CD4-positive, alpha-beta T cell (primary cell): ENCODE data around the gene C19orf73. TPM values are rescaled to one million over a fixed set of nuclear protein-coding genes. Genes with fewer than 3 reads are reported as not detected.

Source experiments
- ATAC-seq: fragments of 200-7000 bp; cut with Tn5 transposase; one replicate; pipeline ENCODE4 v1.10.0; 2022; ENCODE audit warnings: mild to moderate bottlenecking; ENCODE audit not compliant: poor library complexity
- CTCF ChIA-PET: fragments of 350-600 bp; sonication (Branson Sonifier 250); formaldehyde crosslinking; loops from one replicate; lab custom pipeline; 2021; ENCODE audit warnings: antibody characterized with exemption, inconsistent platforms; lab: Charles Lee
- POLR2A ChIA-PET: fragments of 350-600 bp; sonication (Branson Sonifier 250); formaldehyde crosslinking; loops from one replicate; lab custom pipeline; 2021; ENCODE audit warnings: antibody characterized with exemption, inconsistent platforms; lab: Charles Lee
- DNase-seq, 14 experiments: peaks; one replicate each; pipeline ENCODE4 v3.0.0-alpha.2; 2013 to 2020; ENCODE audit warnings: mixed read lengths in 2 of 14
- H3K27ac ChIP-seq, 2 donors: one replicate each; pipeline versions ENCODE4 v1.5.1 to v1.7.0; 2013; ENCODE audit warnings: low read length in 2 of 2, low read depth in 1 of 2, mild to moderate bottlenecking in 1 of 2
- H3K27me3 ChIP-seq, 2 experiments: 1 replicate in 1 of 2; 2 replicates in 1 of 2; pipeline versions ENCODE4 v1.6.1 to v1.7.0; 2013; ENCODE audit warnings: low read length in 2 of 2, control low read depth in 1 of 2, mild to moderate bottlenecking in 1 of 2, moderate library complexity in 1 of 2; ENCODE audit not compliant: insufficient read depth in 2 of 2, control insufficient read depth in 1 of 2
- H3K36me3 ChIP-seq: one replicate; pipeline ENCODE4 v1.6.1; 2013; ENCODE audit warnings: low read length, control low read depth; ENCODE audit not compliant: insufficient read depth
- H3K4me1 ChIP-seq: one replicate; pipeline ENCODE4 v1.6.1; 2013; ENCODE audit warnings: low read length, control low read depth; ENCODE audit not compliant: insufficient read depth
- H3K4me3 ChIP-seq: one replicate; pipeline ENCODE4 v1.5.1; 2013; ENCODE audit warnings: mild to moderate bottlenecking, low read length, moderate library complexity
- H3K9me3 ChIP-seq, 2 experiments: 1 replicate in 1 of 2; 2 replicates in 1 of 2; pipeline versions ENCODE4 v1.6.1 to v1.7.0; 2013; ENCODE audit warnings: low read length in 2 of 2, mild to moderate bottlenecking in 2 of 2, control low read depth in 1 of 2, moderate library complexity in 1 of 2; ENCODE audit not compliant: control insufficient read depth in 1 of 2, insufficient read depth in 1 of 2
- H3K27ac Mint-ChIP-seq: one replicate; pipeline ENCODE4 v1.8.0; 2020; ENCODE audit warnings: mixed read lengths
- H3K27me3 Mint-ChIP-seq: one replicate; pipeline ENCODE4 v1.8.0; 2021; ENCODE audit warnings: mixed read lengths
- H3K36me3 Mint-ChIP-seq: one replicate; pipeline ENCODE4 v1.8.0; 2021; ENCODE audit warnings: low read depth, mixed read lengths
- H3K4me1 Mint-ChIP-seq: one replicate; pipeline ENCODE4 v1.8.0; 2021; ENCODE audit warnings: low read depth, mixed read lengths
- H3K4me3 Mint-ChIP-seq: one replicate; pipeline ENCODE4 v1.8.0; 2020; ENCODE audit warnings: mild to moderate bottlenecking, mixed read lengths
- H3K9me3 Mint-ChIP-seq: one replicate; pipeline ENCODE4 v1.8.0; 2020; ENCODE audit warnings: mixed read lengths
- CTCF ChIP-seq: fragments of 200-600 bp; IDR thresholded peaks from one replicate; pipeline ENCODE4 v1.8.0; 2022; ENCODE audit warnings: antibody characterized with exemption, mild to moderate bottlenecking
- intact Hi-C, 2 experiments: fragments of 100-400 bp; cut with DNase I in 1 of 2; cut with micrococcal nuclease in 1 of 2; formaldehyde crosslinking; loops; one replicate each; pipeline versions ENCODE4 v1.15.1 to v1.9.0; 2023 to 2025; cut with DNase I, micrococcal nuclease
- total RNA-seq, 174 experiments: library from RNA in 2 of 174; stranded (reverse) in 2 of 174; gene quantifications; one replicate each; pipeline ENCODE4 v1.2.3 and lab custom pipeline; 2021 to 2026

The C19orf73 gene
- total RNA-seq, 2 experiments from 2014 or later, result 1.5 to 2.3 TPM

- Histone ChIP-seq H3K27me3 (peaks cover 48 to 71% of the 10 kb centered on the region in 2 experiments), H3K4me3 (no peak overlapping the region), H3K4me1 (peaks cover 15% of the 10 kb centered on the region), H3K9me3 (peaks cover 0 to 21% of the 10 kb centered on the region in 2 experiments), H3K36me3 (no peaks in the 10 kb centered on the region), H3K27ac (no peak overlapping the region)
- no peak for DNase-seq
- POLR2A ChIA-PET, result no interaction called here
- Mint-ChIP-seq H3K9me3 (no peaks in the 10 kb centered on the region), H3K4me1 (peaks cover 11% of the 10 kb centered on the region), H3K36me3 (no peaks in the 10 kb centered on the region), H3K27me3 (peaks cover 84% of the 10 kb centered on the region), H3K4me3 (no peak overlapping the region), H3K27ac (no peak overlapping the region)
- TF ChIP-seq CTCF, result no peak
- intact Hi-C loops, result no loop called here
- no peak for ATAC-seq
- CTCF ChIA-PET, result interaction anchor here (0.7 to 2.4 kb wide), 2 partner anchors 29 to 45 kb away, joined by 3 to 8 read pairs; partner anchors contain the start of gene LIN7B
These were observed 49.9 kb downstream of the C19orf73 start for GRCh38 chr19:49069026-49069425.

Other genes with a start within 250 kb of the C19orf73 start
- gene PPP1R15A, start 246.7 kb downstream of the C19orf73 start, total RNA-seq, result 100 to 1,000 TPM; 569 to 584 TPM
- gene TULP2, start 220.4 kb downstream of the C19orf73 start, total RNA-seq, result not detected
- gene NUCB1, start 218.8 kb downstream of the C19orf73 start, total RNA-seq, result 10 to 100 TPM; 73.7 to 77.0 TPM
- 1 to 10 TPM; 1.1 to 1.8 TPM for gene DHDH, start 185.4 kb downstream of the C19orf73 start, total RNA-seq
- gene BAX, start 164.3 kb downstream of the C19orf73 start, total RNA-seq, result 10 to 100 TPM; 52.9 to 60.4 TPM
- 100 to 1,000 TPM; 616 to 627 TPM for gene FTL, start 153.8 kb downstream of the C19orf73 start, total RNA-seq
- gene GYS1, start 125.8 kb downstream of the C19orf73 start, total RNA-seq, result 10 to 100 TPM; 13.2 to 14.1 TPM
- gene RUVBL2, start 125.3 kb downstream of the C19orf73 start, total RNA-seq, result 10 to 100 TPM; 10.7 to 12.3 TPM
- gene LHB, start 102.1 kb downstream of the C19orf73 start, total RNA-seq, result not detected
- gene CGB3, start 94.8 kb downstream of the C19orf73 start, total RNA-seq, result not detected
- not detected for gene CGB2, start 87.3 kb downstream of the C19orf73 start, total RNA-seq
- not detected for gene CGB1, start 82.2 kb downstream of the C19orf73 start, total RNA-seq
- not detected for gene CGB5, start 75.3 kb downstream of the C19orf73 start, total RNA-seq
- gene CGB8, start 70.0 kb downstream of the C19orf73 start, total RNA-seq, result not detected
- gene CGB7, start 61.4 kb downstream of the C19orf73 start, total RNA-seq, result not detected
- not detected for gene NTF4, start 54.3 kb downstream of the C19orf73 start, total RNA-seq
- gene KCNA7, start 46.4 kb downstream of the C19orf73 start, total RNA-seq, result not detected
- 100 to 1,000 TPM; 375 to 397 TPM for gene SNRNP70, start 33.7 kb downstream of the C19orf73 start, total RNA-seq
- gene LIN7B, start 4.8 kb downstream of the C19orf73 start, total RNA-seq, result 1 to 10 TPM; 6.4 to 6.6 TPM
- gene PPFIA3, start 401 bp upstream of the C19orf73 start, total RNA-seq, result 1 to 10 TPM; 2.0 to 2.8 TPM
- not detected for gene HRC, start 36.3 kb upstream of the C19orf73 start, total RNA-seq
- gene TRPM4, start 38.6 kb upstream of the C19orf73 start, total RNA-seq, result not detected
- 1 to 10 TPM; 1.5 to 2.4 TPM for gene SLC6A16, start 206.0 kb upstream of the C19orf73 start, total RNA-seq
- 100 to 1,000 TPM; 329 to 350 TPM for gene CD37, start 216.3 kb upstream of the C19orf73 start, total RNA-seq
- gene TEAD2, start 243.3 kb upstream of the C19orf73 start, total RNA-seq, result not detected
- not detected for gene DKKL1, start 244.7 kb upstream of the C19orf73 start, total RNA-seq